Measurements from ENCODE around the gene DYNC1H1. TPM values are rescaled to one million over a fixed set of nuclear protein-coding genes. Genes with fewer than 3 reads are reported as not detected.

The DYNC1H1 gene
- total and polyA plus RNA-seq, 2 donors = 195 to 377 TPM

GRCh38 chr14:101950516-101951215, 13.7 kb upstream of the DYNC1H1 start:
- Histone ChIP-seq H3K4me3 (ENCODE audit: low read depth, low read length) (no peak overlapping the region), H3K36me3 (ENCODE audit: insufficient read depth) (no peaks in the 10 kb centered on the region), H3K27ac (ENCODE audit: low read depth) (no peak overlapping the region), H3K4me1 (ENCODE audit: insufficient read depth) (peaks cover 2% of the 10 kb centered on the region)
- DNase-seq (ENCODE audit: extremely low spot score) = no peak
- 80% methylated on average over 4 of the region's 4 CpGs for WGBS

GRCh38 chr14:101953151-101953550, 11.2 kb upstream of the DYNC1H1 start:
- no peak for DNase-seq (ENCODE audit: extremely low spot score)
- no peak overlapping the region for H3K4me3 ChIP-seq (ENCODE audit: low read depth, low read length)
- no peak overlapping the region for H3K27ac ChIP-seq (ENCODE audit: low read depth)
- 76% methylated on average over 8 of the region's 8 CpGs for WGBS
- peaks cover 2% of the 10 kb centered on the region for H3K4me1 ChIP-seq (ENCODE audit: insufficient read depth)
- no peaks in the 10 kb centered on the region for H3K36me3 ChIP-seq (ENCODE audit: insufficient read depth)

GRCh38 chr14:101954501-101954900, 9.9 kb upstream of the DYNC1H1 start:
- Histone ChIP-seq H3K4me1 (ENCODE audit: insufficient read depth) (peaks cover under 1% of the 10 kb centered on the region), H3K36me3 (ENCODE audit: insufficient read depth) (no peaks in the 10 kb centered on the region), H3K4me3 (ENCODE audit: low read depth, low read length) (no peak overlapping the region), H3K27ac (ENCODE audit: low read depth) (no peak overlapping the region)
- no peak for DNase-seq (ENCODE audit: extremely low spot score)
- 86% methylated on average over 6 of the region's 6 CpGs for WGBS

GRCh38 chr14:101955695-101956161, 8.6 kb upstream of the DYNC1H1 start:
- no peak for DNase-seq (ENCODE audit: extremely low spot score)
- no peak overlapping the region for H3K27ac ChIP-seq (ENCODE audit: low read depth)
- WGBS = 76% methylated on average over 34 of the region's 34 CpGs

GRCh38 chr14:101956179-101956885, 8.0 kb upstream of the DYNC1H1 start:
- WGBS = 79% methylated on average over 25 of the region's 25 CpGs
- Histone ChIP-seq H3K36me3 (ENCODE audit: insufficient read depth) (no peaks in the 10 kb centered on the region), H3K4me3 (ENCODE audit: low read depth, low read length) (no peak overlapping the region), H3K27ac (ENCODE audit: low read depth) (no peak overlapping the region), H3K4me1 (ENCODE audit: insufficient read depth) (no peaks in the 10 kb centered on the region)
- no peak for DNase-seq (ENCODE audit: extremely low spot score)

More at GRCh38 chr14:101955695-101956161, 8.6 kb upstream of the DYNC1H1 start:
- no peaks in the 10 kb centered on the region for H3K36me3 ChIP-seq (ENCODE audit: insufficient read depth)
- no peak overlapping the region for H3K4me3 ChIP-seq (ENCODE audit: low read depth, low read length)
- no peaks in the 10 kb centered on the region for H3K4me1 ChIP-seq (ENCODE audit: insufficient read depth)

- Histone ChIP-seq H3K4me3 (ENCODE audit: low read depth, low read length) (no peak overlapping the region), H3K4me1 (ENCODE audit: insufficient read depth) (no peaks in the 10 kb centered on the region), H3K27ac (ENCODE audit: low read depth) (no peak overlapping the region), H3K36me3 (ENCODE audit: insufficient read depth) (no peaks in the 10 kb centered on the region)
- 79% methylated on average over 13 of the region's 13 CpGs for WGBS
- no peak for DNase-seq (ENCODE audit: extremely low spot score)
These were observed 6.8 kb upstream of the DYNC1H1 start for GRCh38 chr14:101957406-101958234.

- H3K4me1 ChIP-seq (ENCODE audit: insufficient read depth) = no peaks in the 10 kb centered on the region
- H3K4me3 ChIP-seq (ENCODE audit: low read depth, low read length) = no peak overlapping the region
- DNase-seq (ENCODE audit: extremely low spot score) = no peak
- no peaks in the 10 kb centered on the region for H3K36me3 ChIP-seq (ENCODE audit: insufficient read depth)
- H3K27ac ChIP-seq (ENCODE audit: low read depth) = no peak overlapping the region
- WGBS = 70% methylated on average over 11 of the region's 11 CpGs
These were observed 5.8 kb upstream of the DYNC1H1 start for GRCh38 chr14:101958418-101959180.

- Histone ChIP-seq H3K4me3 (ENCODE audit: low read depth, low read length) (no peak overlapping the region), H3K4me1 (ENCODE audit: insufficient read depth) (no peaks in the 10 kb centered on the region), H3K36me3 (ENCODE audit: insufficient read depth) (no peaks in the 10 kb centered on the region), H3K27ac (ENCODE audit: low read depth) (no peak overlapping the region)
- no peak for DNase-seq (ENCODE audit: extremely low spot score)
- 81% methylated on average over 2 of the region's 2 CpGs for WGBS
These were observed 5.1 kb upstream of the DYNC1H1 start for GRCh38 chr14:101959277-101959676.

- DNase-seq (ENCODE audit: extremely low spot score) = no peak
- 46% methylated on average over 13 of the region's 13 CpGs for WGBS
- no peaks in the 10 kb centered on the region for H3K36me3 ChIP-seq (ENCODE audit: insufficient read depth)
- H3K4me3 ChIP-seq (ENCODE audit: low read depth, low read length) = no peak overlapping the region
- H3K4me1 ChIP-seq (ENCODE audit: insufficient read depth) = no peaks in the 10 kb centered on the region
- H3K27ac ChIP-seq (ENCODE audit: low read depth) = no peak overlapping the region
These were observed 4.1 kb upstream of the DYNC1H1 start for GRCh38 chr14:101960225-101960624.

GRCh38 chr14:101961011-101961721, 3.2 kb upstream of the DYNC1H1 start:
- H3K4me1 ChIP-seq (ENCODE audit: insufficient read depth) = no peaks in the 10 kb centered on the region
- DNase-seq (ENCODE audit: extremely low spot score) = no peak
- no peak overlapping the region for H3K4me3 ChIP-seq (ENCODE audit: low read depth, low read length)
- H3K27ac ChIP-seq (ENCODE audit: low read depth) = no peak overlapping the region
- WGBS = 34% methylated on average over 19 of the region's 19 CpGs
- H3K36me3 ChIP-seq (ENCODE audit: insufficient read depth) = no peaks in the 10 kb centered on the region

- H3K4me1 ChIP-seq (ENCODE audit: insufficient read depth) = no peaks in the 10 kb centered on the region
- 87% methylated on average over 9 of the region's 9 CpGs for WGBS
- H3K27ac ChIP-seq (ENCODE audit: low read depth) = no peak overlapping the region
- no peak for DNase-seq (ENCODE audit: extremely low spot score)
- H3K4me3 ChIP-seq (ENCODE audit: low read depth, low read length) = no peak overlapping the region
- no peaks in the 10 kb centered on the region for H3K36me3 ChIP-seq (ENCODE audit: insufficient read depth)
These were observed 2.4 kb upstream of the DYNC1H1 start for GRCh38 chr14:101961746-101962502.

- Histone ChIP-seq H3K36me3 (ENCODE audit: insufficient read depth) (no peaks in the 10 kb centered on the region), H3K4me3 (ENCODE audit: low read depth, low read length) (no peak overlapping the region), H3K4me1 (ENCODE audit: insufficient read depth) (no peaks in the 10 kb centered on the region), H3K27ac (ENCODE audit: low read depth) (no peak overlapping the region)
- WGBS = 42% methylated on average over 5 of the region's 5 CpGs
- DNase-seq (ENCODE audit: extremely low spot score) = no peak
These were observed 1.9 kb upstream of the DYNC1H1 start for GRCh38 chr14:101962503-101962874.
